SW480 (cell line): ENCODE results near the gene SLC39A11.
"Not testable (repeated sequence)": the region's sequence is repeated elsewhere in the genome, so short reads cannot be mapped to it uniquely, and the experiment has no call there.

ENCODE experiments used
- DNase-seq: peaks from one replicate; pipeline ENCODE4 v3.0.0-alpha.2; 2016; ENCODE audit warnings: low spot score

Gene SLC39A11

GRCh38 chr17:72832306-72832705 is 260.2 kb downstream of the SLC39A11 start:
- no peak for DNase-seq

- no peak for DNase-seq
Observed at GRCh38 chr17:72829883-72830282, 262.6 kb downstream of the SLC39A11 start.

GRCh38 chr17:72826602-72827001 is 265.9 kb downstream of the SLC39A11 start:
- DNase-seq, result peak; percentile 37

GRCh38 chr17:72826059-72826458 is 266.4 kb downstream of the SLC39A11 start:
- DNase-seq, result not testable (repeated sequence)

- no peak for DNase-seq
Observed at GRCh38 chr17:72825218-72825617, 267.3 kb downstream of the SLC39A11 start.

GRCh38 chr17:72824267-72824666 is 268.2 kb downstream of the SLC39A11 start:
- not testable (repeated sequence) for DNase-seq

- peak; percentile 14 for DNase-seq
Observed at GRCh38 chr17:72822358-72823023, 270.0 kb downstream of the SLC39A11 start.

GRCh38 chr17:72816406-72816805 is 276.1 kb downstream of the SLC39A11 start:
- DNase-seq, result no peak

- no peak for DNase-seq
Observed at GRCh38 chr17:72813481-72813880, 279.0 kb downstream of the SLC39A11 start.

- DNase-seq, result no peak
Observed at GRCh38 chr17:72812823-72813222, 279.7 kb downstream of the SLC39A11 start.

- no peak for DNase-seq
Observed at GRCh38 chr17:72811976-72812687, 280.4 kb downstream of the SLC39A11 start.

GRCh38 chr17:72810991-72811508 is 281.4 kb downstream of the SLC39A11 start:
- DNase-seq, result no peak

GRCh38 chr17:72806011-72806410 is 286.5 kb downstream of the SLC39A11 start:
- DNase-seq, result no peak

- no peak for DNase-seq
Observed at GRCh38 chr17:72804949-72805707, 287.4 kb downstream of the SLC39A11 start.

- DNase-seq, result no peak
Observed at GRCh38 chr17:72802726-72803125, 289.8 kb downstream of the SLC39A11 start.

GRCh38 chr17:72797142-72797541 is 295.3 kb downstream of the SLC39A11 start:
- DNase-seq, result no peak

- no peak for DNase-seq
Observed at GRCh38 chr17:72795941-72796340, 296.5 kb downstream of the SLC39A11 start.

- DNase-seq, result no peak
Observed at GRCh38 chr17:72794152-72794551, 298.3 kb downstream of the SLC39A11 start.

- no peak for DNase-seq
Observed at GRCh38 chr17:72792771-72793170, 299.7 kb downstream of the SLC39A11 start.

- DNase-seq, result no peak
Observed at GRCh38 chr17:72790190-72790589, 302.3 kb downstream of the SLC39A11 start.

GRCh38 chr17:72789711-72790110 is 302.8 kb downstream of the SLC39A11 start:
- DNase-seq, result no peak

- no peak for DNase-seq
Observed at GRCh38 chr17:72788950-72789585, 303.4 kb downstream of the SLC39A11 start.
